ENCODE data around the gene PARD3B. TPM values are rescaled to one million over a fixed set of nuclear protein-coding genes. Genes with fewer than 3 reads are reported as not detected.

Gene PARD3B
- polyA plus RNA-seq, 3 donors: not detected

GRCh38 chr2:204753841-204754240 is 208.6 kb downstream of the PARD3B start:
- Mint-ChIP-seq H3K9me3 (peaks cover 0 to 3% (median 2%) of the 10 kb centered on the region in 7 donors), H3K4me1 (no peaks in the 10 kb centered on the region), H3K4me3 (no peak overlapping the region), H3K27me3 (ENCODE audit: low read depth in 3 of 3) (peaks cover 0 to 2% (median 2%) of the 10 kb centered on the region in 3 donors), H3K36me3 (no peaks in the 10 kb centered on the region), H3K27ac (no peak overlapping the region)
- no peak overlapping the region for H3K4me2 ChIP-seq (replicated peaks; ENCODE audit: extremely low read depth, low read length, poor library complexity, severe bottlenecking)
- no peaks in the 10 kb centered on the region for H3K9me3 ChIP-seq (replicated peaks in 1 of 2; ENCODE audit: control insufficient read depth in 1 of 2, insufficient read depth in 1 of 2, low read length in 2 of 2)
- TF ChIP-seq, protein P1, sequence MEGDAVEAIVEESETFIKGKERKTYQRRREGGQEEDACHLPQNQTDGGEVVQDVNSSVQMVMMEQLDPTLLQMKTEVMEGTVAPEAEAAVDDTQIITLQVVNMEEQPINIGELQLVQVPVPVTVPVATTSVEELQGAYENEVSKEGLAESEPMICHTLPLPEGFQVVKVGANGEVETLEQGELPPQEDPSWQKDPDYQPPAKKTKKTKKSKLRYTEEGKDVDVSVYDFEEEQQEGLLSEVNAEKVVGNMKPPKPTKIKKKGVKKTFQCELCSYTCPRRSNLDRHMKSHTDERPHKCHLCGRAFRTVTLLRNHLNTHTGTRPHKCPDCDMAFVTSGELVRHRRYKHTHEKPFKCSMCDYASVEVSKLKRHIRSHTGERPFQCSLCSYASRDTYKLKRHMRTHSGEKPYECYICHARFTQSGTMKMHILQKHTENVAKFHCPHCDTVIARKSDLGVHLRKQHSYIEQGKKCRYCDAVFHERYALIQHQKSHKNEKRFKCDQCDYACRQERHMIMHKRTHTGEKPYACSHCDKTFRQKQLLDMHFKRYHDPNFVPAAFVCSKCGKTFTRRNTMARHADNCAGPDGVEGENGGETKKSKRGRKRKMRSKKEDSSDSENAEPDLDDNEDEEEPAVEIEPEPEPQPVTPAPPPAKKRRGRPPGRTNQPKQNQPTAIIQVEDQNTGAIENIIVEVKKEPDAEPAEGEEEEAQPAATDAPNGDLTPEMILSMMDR (IDR thresholded peaks at IDR 0.05): no peak
- H3K4me1 ChIP-seq (ENCODE audit: control insufficient read depth in 1 of 2, insufficient read depth in 2 of 2, low read length in 2 of 2): no peaks in the 10 kb centered on the region
- no peak overlapping the region for H2AFZ ChIP-seq (ENCODE audit: insufficient read depth, low read depth, low read length, poor library complexity, severe bottlenecking)
- no CpG with 5 or more reads among the region's 1 CpG for WGBS (ENCODE audit: insufficient coverage)
- no peaks in the 10 kb centered on the region for H3K36me3 ChIP-seq (replicated peaks in 1 of 2; ENCODE audit: control insufficient read depth in 1 of 2, insufficient read depth in 2 of 2, low read length in 2 of 2)
- no peaks in the 10 kb centered on the region for H3K79me2 ChIP-seq (ENCODE audit: insufficient read depth, low read length)
- no peaks in the 10 kb centered on the region for H3K27me3 ChIP-seq (ENCODE audit: control insufficient read depth in 2 of 2, insufficient read depth in 2 of 2, low read length in 2 of 2)
- DNase-seq: no peak
- intact Hi-C loops (cut with micrococcal nuclease): no loop called here
- H3K27ac ChIP-seq (ENCODE audit: low read depth in 1 of 2, low read length in 2 of 2): no peak overlapping the region
- no peak overlapping the region for H3K4me3 ChIP-seq (replicated peaks in 1 of 3; ENCODE audit: low read depth in 2 of 3, low read length in 3 of 3)
- H3K9ac ChIP-seq (ENCODE audit: insufficient read depth, low read length, poor library complexity, severe bottlenecking): no peak overlapping the region
- H4K20me1 ChIP-seq (ENCODE audit: insufficient read depth, low read length): no peaks in the 10 kb centered on the region

DNA sequence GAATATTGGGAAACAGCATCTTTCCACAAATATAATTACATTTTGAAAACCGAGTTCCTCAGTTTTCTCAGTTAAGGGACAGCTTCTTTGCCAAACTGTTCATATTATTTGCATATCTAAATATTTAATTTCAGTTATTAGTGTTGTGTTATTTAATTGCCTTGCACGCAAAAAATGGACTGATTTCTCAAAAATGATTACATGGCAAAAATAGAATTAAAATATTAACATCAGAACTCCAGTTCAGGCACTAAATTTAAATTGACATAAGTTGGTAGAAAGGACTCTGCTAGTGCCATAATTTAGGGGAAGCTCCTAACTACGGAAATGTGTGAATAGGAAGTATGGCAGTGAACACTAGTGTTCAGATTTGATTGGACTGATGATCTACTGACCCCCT is 209.6 kb downstream of the PARD3B start:
- intact Hi-C loops (cut with micrococcal nuclease): no loop called here
- H3K36me3 Mint-ChIP-seq: no peaks in the 10 kb centered on the region
- H3K79me2 ChIP-seq (ENCODE audit: insufficient read depth, low read length): no peaks in the 10 kb centered on the region
- no peaks in the 10 kb centered on the region for H3K4me1 Mint-ChIP-seq
- no peak overlapping the region for H3K27ac ChIP-seq (ENCODE audit: low read depth in 1 of 2, low read length in 2 of 2)
- no peak overlapping the region for H3K4me3 Mint-ChIP-seq
- WGBS (ENCODE audit: insufficient coverage): no CpG with 5 or more reads among the region's 3 CpGs
- H3K36me3 ChIP-seq (replicated peaks in 1 of 2; ENCODE audit: control insufficient read depth in 1 of 2, insufficient read depth in 2 of 2, low read length in 2 of 2): no peaks in the 10 kb centered on the region
- H3K9ac ChIP-seq (ENCODE audit: insufficient read depth, low read length, poor library complexity, severe bottlenecking): no peak overlapping the region
- no peaks in the 10 kb centered on the region for H3K27me3 ChIP-seq (ENCODE audit: control insufficient read depth in 2 of 2, insufficient read depth in 2 of 2, low read length in 2 of 2)
- DNase-seq: no peak
- H3K27ac Mint-ChIP-seq: no peak overlapping the region
- no peak overlapping the region for H2AFZ ChIP-seq (ENCODE audit: insufficient read depth, low read depth, low read length, poor library complexity, severe bottlenecking)
- H3K4me2 ChIP-seq (replicated peaks; ENCODE audit: extremely low read depth, low read length, poor library complexity, severe bottlenecking): no peak overlapping the region
- H3K4me3 ChIP-seq (replicated peaks in 1 of 3; ENCODE audit: low read depth in 2 of 3, low read length in 3 of 3): no peak overlapping the region
- peaks cover 0 to 2% (median 2%) of the 10 kb centered on the region in 3 donors for H3K27me3 Mint-ChIP-seq (ENCODE audit: low read depth in 3 of 3)
- TF ChIP-seq, protein P1 (IDR thresholded peaks at IDR 0.05): no peak
- no peaks in the 10 kb centered on the region for H3K9me3 ChIP-seq (replicated peaks in 1 of 2; ENCODE audit: control insufficient read depth in 1 of 2, insufficient read depth in 1 of 2, low read length in 2 of 2)
- H4K20me1 ChIP-seq (ENCODE audit: insufficient read depth, low read length): no peaks in the 10 kb centered on the region
- peaks cover 0 to 3% (median 2%) of the 10 kb centered on the region in 7 donors for H3K9me3 Mint-ChIP-seq
- H3K4me1 ChIP-seq (ENCODE audit: control insufficient read depth in 1 of 2, insufficient read depth in 2 of 2, low read length in 2 of 2): no peaks in the 10 kb centered on the region

Data from CD14-positive monocyte (primary cell).